Neural crest cell (in vitro differentiated cells): ENCODE results near the gene IP6K3. TPM values are rescaled to one million over a fixed set of nuclear protein-coding genes. Genes with fewer than 3 reads are reported as not detected.

ENCODE experiments used
- DNase-seq: peaks from one replicate; pipeline ENCODE4 v3.0.0; 2021; ENCODE audit warnings: low read depth, mixed read lengths, low spot score
- H3K27ac Mint-ChIP-seq: one replicate; pipeline ENCODE4 v1.8.0; 2021; ENCODE audit warnings: mild to moderate bottlenecking, mixed read lengths; ENCODE audit not compliant: unreplicated experiment
- H3K27me3 Mint-ChIP-seq: 2 replicates; pipeline ENCODE4 v1.8.0; 2021; ENCODE audit warnings: low read depth, mild to moderate bottlenecking, mixed read lengths
- H3K36me3 Mint-ChIP-seq: 2 replicates; pipeline ENCODE4 v1.8.0; 2021; ENCODE audit warnings: low read depth, mild to moderate bottlenecking, mixed read lengths
- H3K4me1 Mint-ChIP-seq: 2 replicates; pipeline ENCODE4 v1.8.0; 2021; ENCODE audit warnings: mixed read lengths
- H3K4me3 Mint-ChIP-seq: one replicate; pipeline ENCODE4 v1.8.0; 2021; ENCODE audit warnings: mild to moderate bottlenecking, mixed read lengths
- H3K9me3 Mint-ChIP-seq: 2 replicates; pipeline ENCODE4 v1.8.0; 2021; ENCODE audit warnings: mixed read lengths
- total RNA-seq: library from RNA; stranded (reverse); gene quantifications from 2 replicates; pipeline ENCODE4 v1.2.1, GENCODE V29; 2021
- TF ChIP-seq, protein P1 (sequence below): fragments of 200-600 bp; sonication (generic); conservative IDR thresholded peaks from 2 replicates; pipeline ENCODE4 v1.5.0; 2021; ENCODE audit warnings: antibody characterized with exemption, mild to moderate bottlenecking

Gene IP6K3
- total RNA-seq, 1 donor from 2014 or later = 0.72 TPM

DNA sequence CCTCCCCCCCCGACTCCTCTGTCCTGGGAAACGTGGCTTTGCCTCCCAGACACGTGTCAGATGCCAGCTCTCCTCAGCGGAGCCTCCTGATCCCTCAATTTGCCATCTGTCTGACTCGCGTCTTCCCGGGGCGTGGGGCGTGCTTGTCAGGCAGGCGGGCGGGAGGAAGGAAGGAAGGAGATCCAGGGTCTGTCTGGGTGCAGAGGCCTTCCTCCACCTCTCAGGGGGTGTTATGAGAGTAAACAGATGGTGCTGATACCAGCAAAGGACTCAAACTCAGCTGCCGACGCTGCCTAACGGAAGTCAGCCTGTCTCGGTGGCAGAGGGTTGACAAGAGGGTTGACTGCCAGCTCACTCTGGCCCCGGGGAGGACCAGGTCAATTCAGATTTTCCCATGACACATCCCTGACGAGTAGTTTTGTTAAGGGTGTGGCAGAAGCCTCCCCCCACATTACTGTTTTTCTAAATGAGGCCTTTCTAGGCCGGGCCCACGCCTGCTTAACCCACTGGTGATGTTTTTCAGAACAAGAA, 52.2 kb downstream of the IP6K3 start:
- H3K27me3 Mint-ChIP-seq = no peaks in the 10 kb centered on the region
- TF ChIP-seq, protein P1, sequence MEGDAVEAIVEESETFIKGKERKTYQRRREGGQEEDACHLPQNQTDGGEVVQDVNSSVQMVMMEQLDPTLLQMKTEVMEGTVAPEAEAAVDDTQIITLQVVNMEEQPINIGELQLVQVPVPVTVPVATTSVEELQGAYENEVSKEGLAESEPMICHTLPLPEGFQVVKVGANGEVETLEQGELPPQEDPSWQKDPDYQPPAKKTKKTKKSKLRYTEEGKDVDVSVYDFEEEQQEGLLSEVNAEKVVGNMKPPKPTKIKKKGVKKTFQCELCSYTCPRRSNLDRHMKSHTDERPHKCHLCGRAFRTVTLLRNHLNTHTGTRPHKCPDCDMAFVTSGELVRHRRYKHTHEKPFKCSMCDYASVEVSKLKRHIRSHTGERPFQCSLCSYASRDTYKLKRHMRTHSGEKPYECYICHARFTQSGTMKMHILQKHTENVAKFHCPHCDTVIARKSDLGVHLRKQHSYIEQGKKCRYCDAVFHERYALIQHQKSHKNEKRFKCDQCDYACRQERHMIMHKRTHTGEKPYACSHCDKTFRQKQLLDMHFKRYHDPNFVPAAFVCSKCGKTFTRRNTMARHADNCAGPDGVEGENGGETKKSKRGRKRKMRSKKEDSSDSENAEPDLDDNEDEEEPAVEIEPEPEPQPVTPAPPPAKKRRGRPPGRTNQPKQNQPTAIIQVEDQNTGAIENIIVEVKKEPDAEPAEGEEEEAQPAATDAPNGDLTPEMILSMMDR = no peak
- peaks cover 5% of the 10 kb centered on the region for H3K36me3 Mint-ChIP-seq
- H3K27ac Mint-ChIP-seq = peak overlapping the region; percentile 92
- peaks cover 22% of the 10 kb centered on the region for H3K4me1 Mint-ChIP-seq
- H3K9me3 Mint-ChIP-seq = no peaks in the 10 kb centered on the region
- H3K4me3 Mint-ChIP-seq = no peak overlapping the region
- DNase-seq = no peak

DNA sequence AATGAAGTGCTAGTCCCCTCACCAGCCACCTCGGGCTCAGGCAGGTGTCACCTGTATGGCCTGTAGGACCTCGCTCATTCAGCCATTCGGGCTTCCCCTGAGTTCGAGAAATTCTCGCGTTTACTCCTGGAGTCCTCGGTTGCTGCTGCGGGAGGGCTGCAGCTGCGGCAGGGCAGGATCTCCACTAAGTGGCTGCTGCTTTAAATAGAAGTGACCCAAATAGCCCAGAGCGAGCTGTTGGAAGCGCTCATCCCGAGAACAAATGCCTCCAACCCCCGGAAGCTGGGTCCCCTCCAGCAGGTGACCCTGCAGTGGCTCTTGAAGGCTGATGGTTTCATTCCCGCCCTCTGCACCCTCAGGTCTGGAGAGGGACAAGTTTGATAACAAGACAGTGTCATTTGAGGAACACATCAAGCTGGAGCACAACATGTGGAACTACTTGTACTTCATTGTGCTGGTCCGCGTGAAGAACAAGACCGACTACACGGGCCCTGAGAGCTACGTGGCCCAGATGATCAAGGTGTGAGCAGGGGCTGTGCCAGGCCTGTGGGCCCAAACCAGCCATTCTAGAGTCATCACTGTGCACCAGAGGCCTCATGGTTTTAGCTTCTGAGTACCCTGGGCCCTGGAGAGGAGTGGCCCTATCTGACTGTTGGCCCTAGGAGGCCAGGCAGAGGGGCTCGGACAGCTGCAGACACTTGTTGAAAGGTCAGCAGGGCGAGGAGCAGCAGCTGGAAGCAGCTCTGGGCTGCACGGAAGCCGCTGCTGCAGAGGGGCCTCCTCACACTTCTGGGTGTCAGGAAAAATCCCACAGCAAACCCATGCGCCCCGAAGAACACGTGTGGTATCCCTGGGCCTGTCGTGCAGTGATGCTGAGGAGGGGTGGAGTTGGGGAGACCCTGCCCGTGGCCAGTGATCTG, 53.3 kb downstream of the IP6K3 start:
- Mint-ChIP-seq H3K36me3 (peaks cover 5% of the 10 kb centered on the region), H3K4me3 (no peak overlapping the region), H3K27me3 (no peaks in the 10 kb centered on the region), H3K9me3 (no peaks in the 10 kb centered on the region), H3K27ac (peak overlapping the region; percentile 92), H3K4me1 (peaks cover 22% of the 10 kb centered on the region)
- TF ChIP-seq, protein P1 = no peak
- DNase-seq = no peak

DNA sequence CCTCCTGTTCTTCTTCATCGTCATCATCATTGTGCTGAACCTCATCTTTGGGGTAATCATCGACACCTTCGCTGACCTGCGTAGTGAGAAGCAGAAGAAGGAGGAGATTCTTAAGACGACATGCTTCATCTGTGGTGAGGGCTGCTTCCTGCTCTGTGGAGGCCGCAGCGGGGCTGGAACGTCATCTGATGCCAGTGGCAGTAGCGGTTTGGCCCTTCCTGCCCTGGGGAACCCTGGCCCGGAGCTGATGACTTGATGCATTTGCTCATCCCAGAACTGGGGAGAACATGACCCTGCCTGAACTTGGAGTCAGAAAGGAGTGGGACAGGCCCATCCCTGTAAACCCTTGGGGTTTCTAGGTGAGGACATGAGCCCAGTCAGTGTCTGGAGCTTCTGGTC, 53.9 kb downstream of the IP6K3 start:
- Mint-ChIP-seq H3K27ac (no peak overlapping the region), H3K9me3 (no peaks in the 10 kb centered on the region)

DNA sequence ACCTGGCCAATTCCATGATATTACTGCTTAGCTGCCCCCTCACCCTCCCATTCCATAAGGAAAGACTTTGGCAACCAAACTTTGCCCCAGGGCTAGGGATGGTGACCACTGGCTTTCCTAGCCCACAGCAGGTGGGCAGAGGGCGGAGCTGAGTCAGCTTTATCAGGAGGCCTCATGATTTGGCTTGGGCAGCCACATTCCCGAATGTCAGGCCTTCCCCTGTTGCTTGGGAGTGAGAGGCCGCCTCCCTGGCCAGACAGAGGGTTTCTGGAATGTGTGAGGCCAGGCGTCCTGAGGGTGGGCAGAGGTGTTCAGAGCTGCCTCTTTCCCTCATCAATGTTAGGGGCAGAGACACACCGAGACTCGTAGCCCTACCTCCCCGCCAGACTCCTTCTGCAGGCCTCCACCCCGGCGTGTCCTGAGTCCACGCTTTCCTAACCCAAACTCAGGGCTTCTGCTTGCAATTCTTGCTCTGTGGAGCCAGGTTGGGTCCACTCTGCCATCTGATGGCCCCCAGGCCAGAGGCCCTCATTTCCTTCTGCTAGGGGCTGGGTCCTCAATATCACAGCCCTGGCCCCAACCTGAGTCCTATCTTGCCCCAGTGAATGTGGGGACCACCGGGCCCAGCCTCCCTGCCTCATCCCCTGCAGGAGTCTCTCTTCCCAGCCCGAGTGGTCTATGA, 54.5 kb downstream of the IP6K3 start:
- Mint-ChIP-seq H3K27ac (peak overlapping the region; percentile 19), H3K9me3 (no peaks in the 10 kb centered on the region), H3K36me3 (peaks cover 5% of the 10 kb centered on the region), H3K4me3 (no peak overlapping the region), H3K4me1 (peaks cover 22% of the 10 kb centered on the region), H3K27me3 (no peaks in the 10 kb centered on the region)
- no peak for DNase-seq
- TF ChIP-seq, protein P1 = no peak

More for the DNA sequence above, 53.9 kb downstream of the IP6K3 start:
- Mint-ChIP-seq H3K36me3 (peaks cover 5% of the 10 kb centered on the region), H3K4me3 (no peak overlapping the region), H3K4me1 (peaks cover 22% of the 10 kb centered on the region), H3K27me3 (no peaks in the 10 kb centered on the region)
- TF ChIP-seq, protein P1 = no peak
- DNase-seq = no peak

DNA sequence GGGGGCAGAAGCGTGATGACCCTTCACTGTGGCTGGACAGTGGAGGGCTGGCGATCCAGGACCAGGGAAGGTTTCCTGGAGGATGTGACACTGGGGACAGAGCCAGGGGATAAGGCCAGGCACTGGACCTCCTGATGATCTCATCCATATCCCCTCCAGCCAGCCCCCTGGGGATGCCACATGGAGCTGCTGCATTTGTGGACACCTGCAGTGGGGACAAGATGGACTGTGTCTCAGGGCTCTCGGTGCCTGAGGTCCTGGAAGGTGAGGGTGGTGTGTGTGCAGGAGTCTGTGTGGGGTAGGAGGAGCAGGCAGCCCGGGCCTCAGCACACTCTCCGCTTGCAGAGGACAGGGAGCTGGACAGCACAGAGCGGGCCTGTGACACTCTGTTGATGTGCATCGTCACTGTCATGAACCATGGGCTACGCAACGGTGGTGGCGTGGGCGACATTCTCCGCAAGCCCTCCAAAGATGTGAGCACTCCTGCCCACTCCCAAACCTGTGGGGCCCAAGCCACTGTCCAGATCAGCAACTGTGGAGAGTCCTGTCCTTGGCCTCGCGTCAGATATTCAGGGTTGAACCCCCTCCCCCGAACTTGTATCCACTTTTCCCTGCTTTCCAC, 55.1 kb downstream of the IP6K3 start:
- Mint-ChIP-seq H3K27me3 (peaks cover under 1% of the 10 kb centered on the region), H3K4me1 (peaks cover 25% of the 10 kb centered on the region), H3K9me3 (no peaks in the 10 kb centered on the region), H3K36me3 (peaks cover 6% of the 10 kb centered on the region), H3K4me3 (no peak overlapping the region), H3K27ac (no peak overlapping the region)
- TF ChIP-seq, protein P1 = no peak
- DNase-seq = no peak
